H9 (cell line): Measurements from ENCODE around the gene SNN. TPM values are rescaled to one million over a fixed set of nuclear protein-coding genes. Genes with fewer than 3 reads are reported as not detected.

Experiments used
- DNase-seq: peaks from one replicate; pipeline ENCODE4 v3.0.0-alpha.2; 2017
- H2AFZ ChIP-seq: one replicate; pipeline ENCODE4 v1.6.1; 2013; ENCODE audit warnings: mild to moderate bottlenecking, low read length, control low read depth, moderate library complexity
- H2AK5ac ChIP-seq: 2 replicates; pipeline ENCODE4 v1.6.1; 2013; ENCODE audit warnings: low read length, control low read depth, mixed read lengths; ENCODE audit not compliant: insufficient read length
- H2BK120ac ChIP-seq: one replicate; pipeline ENCODE4 v1.6.1; 2013; ENCODE audit warnings: low read depth, mild to moderate bottlenecking, low read length, control low read depth, inconsistent platforms; ENCODE audit not compliant: poor library complexity, severe bottlenecking
- H2BK12ac ChIP-seq: 2 replicates; pipeline ENCODE4 v1.6.1; 2013; ENCODE audit warnings: low read length, control low read depth, mixed read lengths, low read depth; ENCODE audit not compliant: insufficient read length
- H2BK15ac ChIP-seq: 2 replicates; pipeline ENCODE4 v1.6.1; 2013; ENCODE audit warnings: low read depth, low read length, control low read depth
- H2BK20ac ChIP-seq: one replicate; pipeline ENCODE4 v1.6.1; 2013; ENCODE audit warnings: low read depth, mild to moderate bottlenecking, low read length, control low read depth, inconsistent platforms; ENCODE audit not compliant: poor library complexity, severe bottlenecking
- H2BK5ac ChIP-seq: 2 replicates; pipeline ENCODE4 v1.6.1; 2013; ENCODE audit warnings: low read length, control low read depth, mixed read lengths; ENCODE audit not compliant: insufficient read length
- H3K14ac ChIP-seq: 2 replicates; pipeline ENCODE4 v1.6.1; 2013; ENCODE audit warnings: low read length, control low read depth; ENCODE audit not compliant: insufficient read depth
- H3K18ac ChIP-seq: 2 replicates; pipeline ENCODE4 v1.6.1; 2013; ENCODE audit warnings: low read depth, mild to moderate bottlenecking, mixed read lengths, low read length, control low read depth; ENCODE audit not compliant: insufficient read length
- H3K23ac ChIP-seq: 2 replicates; pipeline ENCODE4 v1.6.1; 2013; ENCODE audit warnings: low read length, control low read depth, mixed read lengths, low read depth; ENCODE audit not compliant: insufficient read length
- H3K23me2 ChIP-seq: 2 replicates; pipeline ENCODE4 v1.6.1; 2013; ENCODE audit warnings: low read depth, mild to moderate bottlenecking, mixed read lengths, low read length, control low read depth; ENCODE audit not compliant: insufficient read length, poor library complexity, severe bottlenecking
- H3K27ac ChIP-seq: 2 replicates; pipeline ENCODE4 v1.5.1; 2013; ENCODE audit warnings: low read length, control low read depth, mixed read lengths, low read depth; ENCODE audit not compliant: insufficient read length
- H3K27me3 ChIP-seq: 2 replicates; pipeline ENCODE4 v1.6.1; 2013; ENCODE audit warnings: low read length, control low read depth, inconsistent platforms; ENCODE audit not compliant: insufficient read depth
- H3K4ac ChIP-seq: 2 replicates; pipeline ENCODE4 v1.6.1; 2013; ENCODE audit warnings: low read depth, mild to moderate bottlenecking, control low read depth, inconsistent platforms, low read length, moderate library complexity
- H3K4me1 ChIP-seq: 2 replicates; pipeline ENCODE4 v1.6.1; 2013; ENCODE audit warnings: low read length, control low read depth, inconsistent platforms; ENCODE audit not compliant: insufficient read depth
- H3K4me2 ChIP-seq: 2 replicates; pipeline ENCODE4 v1.6.1; 2013; ENCODE audit warnings: low read length, control low read depth, mixed read lengths; ENCODE audit not compliant: insufficient read length, insufficient read depth
- H3K56ac ChIP-seq: 2 replicates; pipeline ENCODE4 v1.6.1; 2013; ENCODE audit warnings: low read depth, mild to moderate bottlenecking, mixed read lengths, low read length, control low read depth; ENCODE audit not compliant: insufficient read length
- H3K79me1 ChIP-seq: 2 replicates; pipeline ENCODE4 v1.6.1; 2013; ENCODE audit warnings: low read depth, mild to moderate bottlenecking, moderate library complexity, low read length, control low read depth, inconsistent platforms; ENCODE audit not compliant: insufficient read depth, poor library complexity, severe bottlenecking
- H3K79me2 ChIP-seq: 2 replicates; pipeline ENCODE4 v1.6.1; 2013; ENCODE audit warnings: low read length, control low read depth, inconsistent platforms; ENCODE audit not compliant: insufficient read depth
- H3K9ac ChIP-seq: 2 replicates; pipeline ENCODE4 v1.6.1; 2013; ENCODE audit warnings: low read length, control low read depth, mixed read lengths; ENCODE audit not compliant: insufficient read length; ENCODE audit errors: extremely low read depth
- H3K9me3 ChIP-seq: one replicate; pipeline ENCODE4 v1.6.1; 2013; ENCODE audit warnings: low read depth, low read length, inconsistent platforms; ENCODE audit not compliant: control insufficient read depth
- H3T11ph ChIP-seq: one replicate; pipeline ENCODE4 v1.6.1; 2013; ENCODE audit warnings: mild to moderate bottlenecking, low read length, control low read depth, inconsistent platforms
- H4K20me1 ChIP-seq: one replicate; pipeline ENCODE4 v1.6.1; 2013; ENCODE audit not compliant: control insufficient read depth, insufficient read length, insufficient read depth
- H4K5ac ChIP-seq: 2 replicates; pipeline ENCODE4 v1.6.1; 2013; ENCODE audit warnings: low read depth, mild to moderate bottlenecking, mixed read lengths, low read length, control low read depth; ENCODE audit not compliant: insufficient read length
- H4K8ac ChIP-seq: replicated peaks from 2 replicates; pipeline ENCODE4 v1.6.1; 2013; ENCODE audit warnings: low read length, control low read depth, mixed read lengths, low read depth; ENCODE audit not compliant: insufficient read length
- H4K91ac ChIP-seq: 2 replicates; pipeline ENCODE4 v1.6.1; 2013; ENCODE audit warnings: low read depth, mild to moderate bottlenecking, moderate library complexity, mixed read lengths, low read length, control low read depth; ENCODE audit not compliant: insufficient read length
- H3K27ac Mint-ChIP-seq, 3 experiments: 2 replicates in 2 of 3; 3 replicates in 1 of 3; pipeline ENCODE4 v1.8.0; 2020 to 2021; ENCODE audit warnings: mixed read lengths in 3 of 3, mild to moderate bottlenecking in 1 of 3, moderate library complexity in 1 of 3
- H3K27me3 Mint-ChIP-seq: 2 replicates; pipeline ENCODE4 v1.8.0; 2021; ENCODE audit warnings: low read depth, mild to moderate bottlenecking, moderate library complexity, mixed read lengths
- H3K36me3 Mint-ChIP-seq, 3 experiments: 2 replicates in 2 of 3; 3 replicates in 1 of 3; pipeline ENCODE4 v1.8.0; 2020 to 2021; ENCODE audit warnings: low read depth in 3 of 3, mixed read lengths in 3 of 3; ENCODE audit not compliant: insufficient read depth in 1 of 3
- H3K4me1 Mint-ChIP-seq, 2 experiments: 2 replicates each; pipeline ENCODE4 v1.8.0; 2020; ENCODE audit warnings: mixed read lengths in 2 of 2
- H3K4me3 Mint-ChIP-seq, 2 experiments: 2 replicates in 1 of 2; 3 replicates in 1 of 2; pipeline ENCODE4 v1.8.0; 2020 to 2021; ENCODE audit warnings: mild to moderate bottlenecking in 2 of 2, mixed read lengths in 2 of 2, moderate library complexity in 1 of 2
- H3K9me3 Mint-ChIP-seq, 2 experiments: 2 replicates in 1 of 2; 3 replicates in 1 of 2; pipeline ENCODE4 v1.8.0; 2020; ENCODE audit warnings: mild to moderate bottlenecking in 2 of 2, mixed read lengths in 2 of 2, moderate library complexity in 1 of 2
- CTCF ChIP-seq: fragments of 200-600 bp; sonication (generic); conservative IDR thresholded peaks from 3 replicates; pipeline ENCODE4 v1.8.0; 2021; ENCODE audit warnings: antibody characterized with exemption, mild to moderate bottlenecking
- WGBS: extraction: QIAGEN DNeasy Blood & Tissue Kit; methylation state at CpG from one replicate; pipeline ENCODE4 v1.1.7; 2013; ENCODE audit warnings: missing lambda C conversion rate, low lambda C conversion rate, mixed read lengths; ENCODE audit not compliant: insufficient read length; ENCODE audit errors: extremely low coverage; 5-methylcytosine and 5-hydroxymethylcytosine counted together
- total RNA-seq: library from RNA; stranded (reverse); gene quantifications from 2 replicates; pipeline ENCODE4 v1.2.1, GENCODE V29; 2021

Gene SNN
- total RNA-seq, 1 experiment from 2014 or later: 44.2 TPM

- Histone ChIP-seq H3K9ac (no peak overlapping the region), H2BK15ac (no peak overlapping the region), H3K4ac (no peak overlapping the region), H3K27ac (no peak overlapping the region), H2BK12ac (no peak overlapping the region), H2BK5ac (no peak overlapping the region), H4K8ac (no peak overlapping the region), H2BK120ac (no peak overlapping the region), H3K18ac (no peak overlapping the region), H2AK5ac (no peak overlapping the region), H3K79me2 (no peaks in the 10 kb centered on the region), H3K4me2 (no peak overlapping the region), H3K4me1 (no peaks in the 10 kb centered on the region), H3T11ph (no peak overlapping the region), H3K27me3 (no peaks in the 10 kb centered on the region), H2BK20ac (no peak overlapping the region), H3K79me1 (no peaks in the 10 kb centered on the region), H4K20me1 (no peaks in the 10 kb centered on the region), H3K23me2 (no peaks in the 10 kb centered on the region), H4K5ac (no peak overlapping the region), H2AFZ (no peak overlapping the region), H3K23ac (no peak overlapping the region), H4K91ac (no peak overlapping the region), H3K56ac (no peak overlapping the region), H3K9me3 (no peaks in the 10 kb centered on the region), H3K14ac (no peak overlapping the region)
- TF ChIP-seq CTCF: no peak
- no peak overlapping the region for H3K27ac Mint-ChIP-seq
- no CpG with 5 or more reads among the region's 7 CpGs for WGBS
- H3K36me3 Mint-ChIP-seq: no peaks in the 10 kb centered on the region
- H3K27me3 Mint-ChIP-seq: no peaks in the 10 kb centered on the region; the same call in 1 of the 2 replicates
- H3K4me1 Mint-ChIP-seq: no peaks in the 10 kb centered on the region
- DNase-seq: no peak
- H3K4me3 Mint-ChIP-seq: no peak overlapping the region; a peak in 1 of 5 replicates
- H3K9me3 Mint-ChIP-seq: no peaks in the 10 kb centered on the region
Observed at GRCh38 chr16:11649276-11649675, 19.0 kb upstream of the SNN start.
